Mesothelial cell of epicardium (in vitro differentiated cells): ENCODE measurements around the gene CCDC149. TPM values are rescaled to one million over a fixed set of nuclear protein-coding genes. Genes with fewer than 3 reads are reported as not detected.

ENCODE experiments used
- DNase-seq, 2 experiments: peaks; one replicate each; pipeline ENCODE4 v3.0.0; 2021; ENCODE audit warnings: low spot score in 2 of 2; ENCODE audit not compliant: unreplicated experiment in 2 of 2
- H3K27ac Mint-ChIP-seq: 2 replicates; pipeline ENCODE4 v1.8.0; 2021; ENCODE audit warnings: mixed read lengths
- H3K27me3 Mint-ChIP-seq: 2 replicates; pipeline ENCODE4 v1.8.0; 2021; ENCODE audit warnings: low read depth, mixed read lengths
- H3K36me3 Mint-ChIP-seq: 2 replicates; pipeline ENCODE4 v1.8.0; 2021; ENCODE audit warnings: mixed read lengths
- H3K4me1 Mint-ChIP-seq: 2 replicates; pipeline ENCODE4 v1.8.0; 2021; ENCODE audit warnings: mixed read lengths
- H3K4me3 Mint-ChIP-seq: 2 replicates; pipeline ENCODE4 v1.8.0; 2021; ENCODE audit warnings: mild to moderate bottlenecking, moderate library complexity, mixed read lengths
- H3K9me3 Mint-ChIP-seq: 2 replicates; pipeline ENCODE4 v1.8.0; 2021; ENCODE audit warnings: mixed read lengths
- total RNA-seq: library from RNA; stranded (reverse); gene quantifications from 3 replicates; pipeline ENCODE4 v1.2.1, GENCODE V29; 2021
- TF ChIP-seq, protein P1 (sequence below): fragments of 200-600 bp; sonication (generic); IDR thresholded peaks from one replicate; pipeline ENCODE4 v1.5.0; 2021; ENCODE audit warnings: antibody characterized with exemption; ENCODE audit not compliant: unreplicated experiment

CCDC149 gene
- total RNA-seq, 1 donor from 2014 or later = 16.2 TPM

DNA sequence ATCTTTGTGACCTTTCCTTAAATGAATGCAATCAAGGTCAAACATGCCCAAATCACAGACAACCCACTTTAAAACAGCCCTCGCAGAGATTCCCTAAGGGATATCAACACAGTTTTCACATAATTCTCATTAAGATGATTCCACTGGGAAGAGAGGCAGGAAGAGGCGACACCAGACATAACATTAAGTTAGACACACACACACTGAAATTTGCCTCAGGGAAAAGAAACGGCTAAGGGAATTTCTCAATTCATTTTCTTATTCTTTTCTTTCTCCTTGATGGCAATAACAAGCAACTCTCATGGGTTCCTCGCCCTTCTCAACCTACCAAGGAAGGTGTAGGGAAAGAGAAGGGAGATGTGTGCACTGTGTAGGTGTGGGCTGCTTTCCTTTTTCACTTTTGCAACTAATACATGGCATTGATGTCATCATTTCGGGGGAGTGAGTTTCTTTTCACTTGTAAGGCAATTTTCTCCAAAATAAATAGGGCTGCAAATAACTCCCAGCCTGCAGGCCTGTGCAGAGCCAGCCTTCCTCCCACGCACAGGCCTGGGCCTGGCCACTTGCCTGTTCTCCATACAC, 76.1 kb downstream of the CCDC149 start:
- peaks cover 47% of the 10 kb centered on the region for H3K36me3 Mint-ChIP-seq
- H3K27ac Mint-ChIP-seq = no peak overlapping the region
- peaks cover 15% of the 10 kb centered on the region for H3K9me3 Mint-ChIP-seq
- peaks cover 2% of the 10 kb centered on the region for H3K4me1 Mint-ChIP-seq
- H3K27me3 Mint-ChIP-seq = no peaks in the 10 kb centered on the region
- TF ChIP-seq, protein P1, sequence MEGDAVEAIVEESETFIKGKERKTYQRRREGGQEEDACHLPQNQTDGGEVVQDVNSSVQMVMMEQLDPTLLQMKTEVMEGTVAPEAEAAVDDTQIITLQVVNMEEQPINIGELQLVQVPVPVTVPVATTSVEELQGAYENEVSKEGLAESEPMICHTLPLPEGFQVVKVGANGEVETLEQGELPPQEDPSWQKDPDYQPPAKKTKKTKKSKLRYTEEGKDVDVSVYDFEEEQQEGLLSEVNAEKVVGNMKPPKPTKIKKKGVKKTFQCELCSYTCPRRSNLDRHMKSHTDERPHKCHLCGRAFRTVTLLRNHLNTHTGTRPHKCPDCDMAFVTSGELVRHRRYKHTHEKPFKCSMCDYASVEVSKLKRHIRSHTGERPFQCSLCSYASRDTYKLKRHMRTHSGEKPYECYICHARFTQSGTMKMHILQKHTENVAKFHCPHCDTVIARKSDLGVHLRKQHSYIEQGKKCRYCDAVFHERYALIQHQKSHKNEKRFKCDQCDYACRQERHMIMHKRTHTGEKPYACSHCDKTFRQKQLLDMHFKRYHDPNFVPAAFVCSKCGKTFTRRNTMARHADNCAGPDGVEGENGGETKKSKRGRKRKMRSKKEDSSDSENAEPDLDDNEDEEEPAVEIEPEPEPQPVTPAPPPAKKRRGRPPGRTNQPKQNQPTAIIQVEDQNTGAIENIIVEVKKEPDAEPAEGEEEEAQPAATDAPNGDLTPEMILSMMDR = no peak
- no peak overlapping the region for H3K4me3 Mint-ChIP-seq
- DNase-seq = no peak

- Mint-ChIP-seq H3K4me3 (no peak overlapping the region), H3K27ac (no peak overlapping the region), H3K9me3 (peaks cover 11% of the 10 kb centered on the region), H3K27me3 (no peaks in the 10 kb centered on the region), H3K4me1 (no peaks in the 10 kb centered on the region), H3K36me3 (peaks cover 45% of the 10 kb centered on the region)
- TF ChIP-seq, protein P1 = no peak
- DNase-seq = no peak
Measured at GRCh38 chr4:24835696-24836095, 77.1 kb downstream of the CCDC149 start.

GRCh38 chr4:24831637-24832036, 81.2 kb downstream of the CCDC149 start:
- DNase-seq = no peak
- Mint-ChIP-seq H3K27me3 (no peaks in the 10 kb centered on the region), H3K4me3 (no peak overlapping the region), H3K27ac (no peak overlapping the region), H3K9me3 (no peaks in the 10 kb centered on the region), H3K36me3 (peaks cover 39% of the 10 kb centered on the region), H3K4me1 (no peaks in the 10 kb centered on the region)
- TF ChIP-seq, protein P1 = no peak

DNA sequence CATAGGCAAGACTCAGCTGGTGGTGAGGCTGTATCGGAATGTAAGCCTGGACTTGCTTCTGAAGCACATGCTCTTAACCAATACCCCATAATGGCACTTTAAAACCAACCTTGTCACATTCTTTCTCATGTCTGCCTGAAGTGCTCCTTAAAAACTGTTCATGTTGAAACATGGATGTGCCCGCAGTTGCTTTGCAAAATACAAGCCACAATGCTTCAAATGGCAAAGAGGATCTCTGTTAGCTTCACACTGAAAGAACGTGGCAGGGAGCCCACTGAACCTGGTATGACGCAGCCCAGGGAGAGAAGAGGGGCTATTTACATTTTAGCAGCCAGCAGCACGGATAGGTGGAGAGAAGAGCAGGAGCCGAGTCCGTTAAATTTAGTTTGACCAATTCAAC, 88.1 kb downstream of the CCDC149 start:
- H3K9me3 Mint-ChIP-seq = no peaks in the 10 kb centered on the region
- H3K4me3 Mint-ChIP-seq = no peak overlapping the region
- TF ChIP-seq, protein P1 = no peak
- H3K36me3 Mint-ChIP-seq = peaks cover 13% of the 10 kb centered on the region
- H3K27ac Mint-ChIP-seq = no peak overlapping the region
- no peaks in the 10 kb centered on the region for H3K4me1 Mint-ChIP-seq
- DNase-seq = no peak
- H3K27me3 Mint-ChIP-seq = no peaks in the 10 kb centered on the region

GRCh38 chr4:24820541-24820940, 92.3 kb downstream of the CCDC149 start:
- no peaks in the 10 kb centered on the region for H3K27me3 Mint-ChIP-seq
- H3K4me3 Mint-ChIP-seq = no peak overlapping the region
- no peak for DNase-seq
- H3K9me3 Mint-ChIP-seq = no peaks in the 10 kb centered on the region
- TF ChIP-seq, protein P1 = no peak
- H3K27ac Mint-ChIP-seq = no peak overlapping the region
- peaks cover 18% of the 10 kb centered on the region for H3K36me3 Mint-ChIP-seq
- no peaks in the 10 kb centered on the region for H3K4me1 Mint-ChIP-seq

- Mint-ChIP-seq H3K4me3 (no peak overlapping the region), H3K4me1 (no peaks in the 10 kb centered on the region), H3K27me3 (no peaks in the 10 kb centered on the region), H3K9me3 (peaks cover 9% of the 10 kb centered on the region), H3K36me3 (peaks cover 26% of the 10 kb centered on the region), H3K27ac (no peak overlapping the region)
- TF ChIP-seq, protein P1 = no peak
- DNase-seq = no peak
Measured at GRCh38 chr4:24816797-24817196, 96.0 kb downstream of the CCDC149 start.
